ENCODE measurements around the gene MRPL33. TPM values are rescaled to one million over a fixed set of nuclear protein-coding genes. Genes with fewer than 3 reads are reported as not detected.

Gene MRPL33
- polyA plus RNA-seq, 1 of the 3 experiments (the other 2 are of a cell fraction) = 132 TPM

DNA sequence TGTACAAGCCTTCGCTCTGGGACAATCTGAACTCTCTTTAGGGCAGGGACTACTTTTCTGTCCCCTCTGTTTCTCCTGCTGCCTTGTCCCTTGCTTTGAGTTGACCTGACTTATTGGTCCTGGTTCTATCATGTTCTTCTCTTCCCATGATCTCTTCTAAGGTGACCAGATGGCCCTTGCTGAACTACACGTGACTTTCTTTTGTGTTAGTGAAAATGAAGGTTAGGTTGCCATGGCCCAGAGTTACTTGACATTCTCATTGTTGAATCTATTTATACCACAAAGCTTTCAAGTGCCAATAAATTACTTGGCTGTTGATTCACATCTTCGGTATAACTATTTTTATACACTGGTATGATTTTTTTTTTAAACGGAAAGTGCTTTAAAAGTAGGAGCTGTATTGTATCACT is 24.4 kb downstream of the MRPL33 start:
- WGBS (ENCODE audit: low lambda C conversion rate) = 55% methylated on average over 4 of the region's 4 CpGs
- DNase-seq = no peak
- ChIA-PET CTCF (interaction anchor here (2.0 to 2.2 kb wide), 2 partner anchors 13 to 601 kb away, joined by 5 to 7 read pairs; no protein-coding TSS in a partner anchor), POLR2A (interaction anchor here (1.5 kb wide), 1 partner anchor 23 kb away, joined by 4 read pairs; no protein-coding TSS in a partner anchor)
- no peaks in the 10 kb centered on the region for H3K27me3 ChIP-seq (ENCODE audit: insufficient read depth)
- H3K4me1 ChIP-seq (ENCODE audit: control insufficient read depth in 1 of 2, insufficient read depth in 2 of 2, low read depth in 1 of 2, low read length in 1 of 2) = peaks cover 0 to 55% of the 10 kb centered on the region in 2 experiments; a peak in 3 of 4 replicates
- H3K4me2 ChIP-seq = 0 out of 2 replicates have a peak overlapping the region, but pooled peaks have one; percentile 18
- peak overlapping the region in 1 of 2 experiments; percentile 98; a peak in 2 of 4 replicates for H3K27ac ChIP-seq (ENCODE audit: low read depth in 2 of 2, low read length in 1 of 2)
- no peak overlapping the region for H3K4me3 ChIP-seq (ENCODE audit: low read depth in 2 of 2, low read length in 1 of 2)
- H3K9me3 ChIP-seq = no peaks in the 10 kb centered on the region
- TF ChIP-seq NFIC (IDR thresholded peaks at IDR 0.05; ENCODE audit: borderline replicate concordance) (peak; percentile 50; the same call in 1 of the 2 replicates), FOSL2 (IDR thresholded peaks at IDR 0.05; ENCODE audit: borderline replicate concordance, low read depth) (0 out of 2 replicates have a peak, but pooled peaks have one; percentile 18), FOXJ3 (CRISPR knock-in tag; IDR thresholded peaks at IDR 0.05) (no peak), FOXM1 (IDR thresholded peaks at IDR 0.05; ENCODE audit: low read depth) (peak; percentile 54; the same call in 1 of the 2 replicates), SIN3A (IDR thresholded peaks at IDR 0.05; ENCODE audit: borderline replicate concordance, low read depth, low read length) (no peak), GABPA (IDR thresholded peaks at IDR 0.05; ENCODE audit: low read depth) (no peak), MAX (IDR thresholded peaks at IDR 0.05; ENCODE audit: low read depth) (peak; percentile 59; the same call in 1 of the 2 replicates), TCF12 (IDR thresholded peaks at IDR 0.05) (peak; percentile 66; the same call in 1 of the 2 replicates), EP300 (IDR thresholded peaks at IDR 0.05; ENCODE audit: borderline replicate concordance in 1 of 2, low read depth in 1 of 2, low read length in 1 of 2) (peak; percentile 24 to 66; a peak in 3 of 4 replicates), REST (IDR thresholded peaks at IDR 0.05; ENCODE audit: low read depth, low read length) (no peak), USF2 (IDR thresholded peaks at IDR 0.05; ENCODE audit: borderline replicate concordance, low read depth, low read length) (no peak), GATA2 (CRISPR knock-in tag; IDR thresholded peaks at IDR 0.05) (no peak), CHD2 (IDR thresholded peaks at IDR 0.05; ENCODE audit: low read length, partially characterized antibody) (no peak), MEF2A (IDR thresholded peaks at IDR 0.05; ENCODE audit: borderline replicate concordance, low read depth) (peak; percentile 92), JUND (IDR thresholded peaks at IDR 0.05) (peak; percentile 21; the same call in 1 of the 2 replicates), POLR2AphosphoS5 (IDR thresholded peaks at IDR 0.05; ENCODE audit: low read depth, low read length) (peak; percentile 41; the same call in 1 of the 2 replicates)
- TF ChIP-seq, protein P1, sequence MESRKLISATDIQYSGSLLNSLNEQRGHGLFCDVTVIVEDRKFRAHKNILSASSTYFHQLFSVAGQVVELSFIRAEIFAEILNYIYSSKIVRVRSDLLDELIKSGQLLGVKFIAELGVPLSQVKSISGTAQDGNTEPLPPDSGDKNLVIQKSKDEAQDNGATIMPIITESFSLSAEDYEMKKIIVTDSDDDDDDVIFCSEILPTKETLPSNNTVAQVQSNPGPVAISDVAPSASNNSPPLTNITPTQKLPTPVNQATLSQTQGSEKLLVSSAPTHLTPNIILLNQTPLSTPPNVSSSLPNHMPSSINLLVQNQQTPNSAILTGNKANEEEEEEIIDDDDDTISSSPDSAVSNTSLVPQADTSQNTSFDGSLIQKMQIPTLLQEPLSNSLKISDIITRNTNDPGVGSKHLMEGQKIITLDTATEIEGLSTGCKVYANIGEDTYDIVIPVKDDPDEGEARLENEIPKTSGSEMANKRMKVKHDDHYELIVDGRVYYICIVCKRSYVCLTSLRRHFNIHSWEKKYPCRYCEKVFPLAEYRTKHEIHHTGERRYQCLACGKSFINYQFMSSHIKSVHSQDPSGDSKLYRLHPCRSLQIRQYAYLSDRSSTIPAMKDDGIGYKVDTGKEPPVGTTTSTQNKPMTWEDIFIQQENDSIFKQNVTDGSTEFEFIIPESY (IDR thresholded peaks at IDR 0.05; ENCODE audit: borderline replicate concordance, low read depth) = no peak
- TF ChIP-seq, protein P2, sequence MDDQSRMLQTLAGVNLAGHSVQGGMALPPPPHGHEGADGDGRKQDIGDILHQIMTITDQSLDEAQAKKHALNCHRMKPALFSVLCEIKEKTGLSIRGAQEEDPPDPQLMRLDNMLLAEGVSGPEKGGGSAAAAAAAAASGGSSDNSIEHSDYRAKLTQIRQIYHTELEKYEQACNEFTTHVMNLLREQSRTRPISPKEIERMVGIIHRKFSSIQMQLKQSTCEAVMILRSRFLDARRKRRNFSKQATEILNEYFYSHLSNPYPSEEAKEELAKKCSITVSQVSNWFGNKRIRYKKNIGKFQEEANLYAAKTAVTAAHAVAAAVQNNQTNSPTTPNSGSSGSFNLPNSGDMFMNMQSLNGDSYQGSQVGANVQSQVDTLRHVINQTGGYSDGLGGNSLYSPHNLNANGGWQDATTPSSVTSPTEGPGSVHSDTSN (IDR thresholded peaks at IDR 0.05) = peak; percentile 55; the same call in 1 of the 2 replicates
- H3K79me2 ChIP-seq (ENCODE audit: insufficient read depth) = no peaks in the 10 kb centered on the region
- no peaks in the 10 kb centered on the region for H4K20me1 ChIP-seq (ENCODE audit: insufficient read depth)
- no peaks in the 10 kb centered on the region for H3K36me3 ChIP-seq (replicated peaks in 1 of 2; ENCODE audit: control insufficient read depth in 1 of 2, insufficient read depth in 2 of 2, low read length in 1 of 2)
- no peak overlapping the region; the same call in 1 of the 2 replicates for H2AFZ ChIP-seq (ENCODE audit: low read depth)
- no peaks in the 10 kb centered on the region for H3K9me2 ChIP-seq
- H3F3A ChIP-seq (replicated peaks; ENCODE audit: insufficient read depth) = peaks cover 39% of the 10 kb centered on the region
- peak overlapping the region; percentile 19 for H3K9ac ChIP-seq

All from SK-N-SH (cell line).